ENCODE results near the gene CS.

GRCh38 chr12:56247923-56248322 lies 52.2 kb downstream of the CS start:
- no peak for TF ChIP-seq CTCF (IDR thresholded peaks at IDR 0.05; ENCODE audit: poor library complexity, severe bottlenecking)
- TF ChIP-seq POLR2AphosphoS5 (IDR thresholded peaks at IDR 0.05), result no peak
